HFFc6 (cell line): ENCODE results near the gene ACSM6. TPM values are rescaled to one million over a fixed set of nuclear protein-coding genes. Genes with fewer than 3 reads are reported as not detected.

Experiments
- DNase-seq: peaks from one replicate; pipeline ENCODE4 v3.0.0-alpha.2; 2018
- H3K27ac Mint-ChIP-seq: 2 replicates; pipeline ENCODE4 v1.8.0; 2020; ENCODE audit warnings: mild to moderate bottlenecking, mixed read lengths
- H3K27me3 Mint-ChIP-seq: 2 replicates; pipeline ENCODE4 v1.8.0; 2021; ENCODE audit warnings: mild to moderate bottlenecking, moderate library complexity, mixed read lengths; ENCODE audit not compliant: insufficient read depth
- H3K36me3 Mint-ChIP-seq: 2 replicates; pipeline ENCODE4 v1.8.0; 2021; ENCODE audit warnings: low read depth, mixed read lengths
- H3K4me1 Mint-ChIP-seq: 2 replicates; pipeline ENCODE4 v1.8.0; 2020; ENCODE audit warnings: low read depth, mixed read lengths
- H3K4me3 Mint-ChIP-seq: 2 replicates; pipeline ENCODE4 v1.8.0; 2020; ENCODE audit warnings: mild to moderate bottlenecking, moderate library complexity, mixed read lengths
- H3K9me3 Mint-ChIP-seq: 2 replicates; pipeline ENCODE4 v1.8.0; 2020; ENCODE audit warnings: mild to moderate bottlenecking, mixed read lengths
- total RNA-seq, 6 experiments: library from RNA; stranded (reverse); fragmentation: NEBNext Ultra II Directional; extraction: Animal tissue kit (Norgen Biotek cat#: 25700); gene quantifications; 2 replicates in 1 of 6; 3 replicates in 5 of 6; pipeline ENCODE4 v1.2.3, GENCODE V29; 2021
- TF ChIP-seq, protein P1 (sequence below): fragments of 200-600 bp; sonication (generic); IDR thresholded peaks from 2 replicates; pipeline ENCODE4 v1.5.0; 2021; ENCODE audit warnings: antibody characterized with exemption, mild to moderate bottlenecking

Gene ACSM6
- total RNA-seq, 6 experiments from 2014 or later, result not detected

DNA sequence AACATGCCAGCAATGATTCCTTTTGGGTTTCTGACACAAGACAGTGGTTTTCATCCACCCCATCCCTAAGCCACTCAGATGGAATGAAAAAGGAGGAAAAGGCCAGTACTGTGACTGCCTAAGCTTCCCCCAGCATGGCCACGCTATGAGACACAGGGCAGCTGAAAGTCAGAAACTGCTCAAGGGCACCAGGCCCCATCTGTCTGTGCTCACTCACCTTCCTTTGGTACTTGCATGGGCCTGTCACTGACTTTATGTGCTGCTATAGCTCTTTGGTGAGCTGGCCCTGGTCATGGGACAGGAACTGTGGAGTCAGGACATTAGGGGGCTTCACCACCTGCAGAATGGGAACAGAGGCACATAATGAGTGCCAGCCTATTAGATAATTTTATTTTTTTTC is 21.2 kb upstream of the ACSM6 start:
- Mint-ChIP-seq H3K4me3 (no peak overlapping the region), H3K27ac (no peak overlapping the region), H3K27me3 (peaks cover 2% of the 10 kb centered on the region; the same call in 1 of the 2 replicates), H3K9me3 (no peaks in the 10 kb centered on the region), H3K4me1 (no peaks in the 10 kb centered on the region), H3K36me3 (no peaks in the 10 kb centered on the region)
- TF ChIP-seq, protein P1, sequence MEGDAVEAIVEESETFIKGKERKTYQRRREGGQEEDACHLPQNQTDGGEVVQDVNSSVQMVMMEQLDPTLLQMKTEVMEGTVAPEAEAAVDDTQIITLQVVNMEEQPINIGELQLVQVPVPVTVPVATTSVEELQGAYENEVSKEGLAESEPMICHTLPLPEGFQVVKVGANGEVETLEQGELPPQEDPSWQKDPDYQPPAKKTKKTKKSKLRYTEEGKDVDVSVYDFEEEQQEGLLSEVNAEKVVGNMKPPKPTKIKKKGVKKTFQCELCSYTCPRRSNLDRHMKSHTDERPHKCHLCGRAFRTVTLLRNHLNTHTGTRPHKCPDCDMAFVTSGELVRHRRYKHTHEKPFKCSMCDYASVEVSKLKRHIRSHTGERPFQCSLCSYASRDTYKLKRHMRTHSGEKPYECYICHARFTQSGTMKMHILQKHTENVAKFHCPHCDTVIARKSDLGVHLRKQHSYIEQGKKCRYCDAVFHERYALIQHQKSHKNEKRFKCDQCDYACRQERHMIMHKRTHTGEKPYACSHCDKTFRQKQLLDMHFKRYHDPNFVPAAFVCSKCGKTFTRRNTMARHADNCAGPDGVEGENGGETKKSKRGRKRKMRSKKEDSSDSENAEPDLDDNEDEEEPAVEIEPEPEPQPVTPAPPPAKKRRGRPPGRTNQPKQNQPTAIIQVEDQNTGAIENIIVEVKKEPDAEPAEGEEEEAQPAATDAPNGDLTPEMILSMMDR, result no peak
- DNase-seq, result no peak

DNA sequence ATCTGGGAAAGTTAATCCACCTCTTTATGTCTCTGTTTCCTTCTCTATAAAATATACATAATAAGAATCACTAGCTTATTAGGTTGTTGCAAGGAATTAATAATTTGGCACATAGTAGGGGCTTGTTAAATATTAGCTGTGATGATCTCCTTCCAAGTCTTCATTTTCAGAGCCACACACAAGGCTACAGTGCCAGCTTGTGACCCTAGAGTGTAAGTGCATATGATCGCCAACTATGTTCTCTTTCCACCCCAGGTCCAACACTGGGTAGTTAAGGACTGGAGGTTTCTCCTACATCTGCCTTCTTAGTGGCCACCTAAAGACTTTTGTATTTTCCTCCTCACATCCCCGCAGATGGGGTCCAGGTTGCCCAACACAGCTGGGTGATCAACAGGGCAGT is 17.9 kb upstream of the ACSM6 start:
- Mint-ChIP-seq H3K9me3 (no peaks in the 10 kb centered on the region), H3K27ac (no peak overlapping the region), H3K4me1 (no peaks in the 10 kb centered on the region), H3K36me3 (no peaks in the 10 kb centered on the region), H3K4me3 (no peak overlapping the region), H3K27me3 (peaks cover 3% of the 10 kb centered on the region)
- no peak for DNase-seq
- TF ChIP-seq, protein P1, result no peak

DNA sequence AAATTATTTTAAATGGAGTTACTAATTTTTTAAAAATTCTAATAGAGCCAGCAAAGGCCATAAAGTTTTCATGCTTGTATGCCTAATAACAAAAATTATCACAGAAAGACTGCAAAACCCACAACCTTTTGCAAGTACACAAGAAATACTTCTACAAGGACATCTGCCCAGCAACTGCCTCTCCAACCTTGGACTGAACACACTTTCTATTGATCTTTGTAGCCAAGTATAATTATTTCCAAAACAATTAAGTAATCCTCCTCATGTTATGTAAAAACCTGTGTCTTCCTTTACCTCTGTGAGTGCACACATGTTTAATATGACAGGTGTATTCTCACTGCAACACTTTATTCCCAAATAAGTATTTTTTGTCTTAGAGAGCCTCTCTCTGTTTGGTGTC is 16.6 kb upstream of the ACSM6 start:
- H3K27ac Mint-ChIP-seq, result no peak overlapping the region
- H3K9me3 Mint-ChIP-seq, result no peaks in the 10 kb centered on the region
- TF ChIP-seq, protein P1, result no peak
- no peak for DNase-seq
- no peaks in the 10 kb centered on the region for H3K36me3 Mint-ChIP-seq
- peaks cover 12% of the 10 kb centered on the region for H3K4me1 Mint-ChIP-seq
- no peak overlapping the region for H3K4me3 Mint-ChIP-seq
- H3K27me3 Mint-ChIP-seq, result peaks cover 3% of the 10 kb centered on the region

DNA sequence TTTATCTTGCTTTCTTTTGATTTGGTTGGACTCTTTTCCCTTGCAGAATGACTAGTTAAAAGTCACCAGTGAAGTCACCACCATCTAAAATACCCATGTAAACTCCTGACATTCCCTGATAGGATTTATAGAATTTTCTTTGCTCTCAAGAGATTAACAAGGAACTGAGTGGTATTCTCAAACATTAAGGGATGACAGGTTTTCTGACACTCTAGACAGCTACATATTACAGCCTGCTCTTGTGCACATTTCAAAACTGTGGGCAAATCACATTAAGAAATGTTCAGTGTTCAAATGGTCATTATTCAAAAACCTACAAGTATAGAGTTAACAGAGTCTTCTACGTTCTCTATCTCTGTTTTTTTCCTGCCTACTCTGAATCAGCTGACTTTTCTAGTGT is 15.8 kb upstream of the ACSM6 start:
- no peaks in the 10 kb centered on the region for H3K9me3 Mint-ChIP-seq
- H3K27ac Mint-ChIP-seq, result no peak overlapping the region
- DNase-seq, result no peak
- no peaks in the 10 kb centered on the region for H3K36me3 Mint-ChIP-seq
- H3K4me1 Mint-ChIP-seq, result peaks cover 20% of the 10 kb centered on the region
- peaks cover 3% of the 10 kb centered on the region for H3K27me3 Mint-ChIP-seq
- TF ChIP-seq, protein P1, result no peak
- no peak overlapping the region for H3K4me3 Mint-ChIP-seq

DNA sequence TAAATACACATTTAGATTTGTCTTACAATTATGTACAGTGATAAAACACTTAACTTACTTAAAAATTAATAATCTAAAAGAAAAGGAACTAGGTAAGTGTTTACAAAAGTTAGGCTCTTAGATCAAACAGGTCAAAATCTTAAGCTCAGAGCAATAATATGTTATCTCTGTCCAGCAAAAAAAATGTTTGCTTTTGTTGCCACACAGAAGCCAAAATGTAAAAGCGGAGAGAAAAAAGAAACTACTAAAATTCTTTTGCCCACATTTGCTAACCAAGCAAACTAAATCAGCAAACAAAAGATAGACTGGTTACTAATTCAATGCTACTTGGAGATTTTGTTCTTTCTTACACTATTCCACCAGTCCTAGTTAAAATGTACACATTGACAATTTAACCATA is 15.2 kb upstream of the ACSM6 start:
- Mint-ChIP-seq H3K9me3 (no peaks in the 10 kb centered on the region), H3K4me3 (no peak overlapping the region), H3K27ac (no peak overlapping the region), H3K4me1 (peaks cover 20% of the 10 kb centered on the region), H3K36me3 (no peaks in the 10 kb centered on the region), H3K27me3 (peaks cover 3% of the 10 kb centered on the region)
- TF ChIP-seq, protein P1, result no peak
- DNase-seq, result no peak

DNA sequence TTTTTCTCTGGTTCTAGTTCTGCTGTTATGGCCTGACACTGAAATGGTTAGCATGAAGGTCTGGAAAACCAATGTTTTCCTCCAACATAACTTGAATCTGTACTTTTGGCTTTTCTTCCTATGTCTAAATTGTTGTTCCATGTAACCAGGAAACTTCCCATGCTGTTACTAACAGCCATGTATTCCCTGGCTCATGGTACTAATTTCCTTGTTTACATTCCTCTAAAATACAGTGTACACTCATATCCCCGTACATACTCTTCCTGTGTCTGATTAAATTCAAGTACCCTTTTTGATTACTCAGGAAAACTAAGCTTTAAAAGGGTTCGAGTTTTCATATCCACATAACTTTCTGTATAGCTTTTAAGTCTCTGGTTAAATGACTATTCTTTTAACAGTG is 12.3 kb upstream of the ACSM6 start:
- Mint-ChIP-seq H3K27me3 (peaks cover 13% of the 10 kb centered on the region), H3K4me3 (peak overlapping the region; percentile 24; the same call in 1 of the 2 replicates), H3K27ac (peak overlapping the region; percentile 20; the same call in 1 of the 2 replicates), H3K4me1 (peaks cover 20% of the 10 kb centered on the region), H3K36me3 (no peaks in the 10 kb centered on the region), H3K9me3 (no peaks in the 10 kb centered on the region)
- no peak for DNase-seq
- TF ChIP-seq, protein P1, result no peak
